ENCODE data around the gene CRELD1. TPM values are rescaled to one million over a fixed set of nuclear protein-coding genes. Genes with fewer than 3 reads are reported as not detected.

CRELD1 gene
- total and polyA plus RNA-seq, 2 donors (not counting 1 experiment from before 2014, with no cell fraction given), result 46.8 to 47.6 TPM

GRCh38 chr3:9976721-9977709, 43.4 kb downstream of the CRELD1 start:
- Histone ChIP-seq H3K4me1 (ENCODE audit: control insufficient read depth in 2 of 2, insufficient read depth in 2 of 2, low read length in 2 of 2) (no peaks in the 10 kb centered on the region), H2AFZ (ENCODE audit: insufficient read depth, low read depth, low read length, poor library complexity, severe bottlenecking) (no peak overlapping the region), H3K9ac (ENCODE audit: low read length) (no peak overlapping the region), H3K36me3 (replicated peaks in 1 of 2; ENCODE audit: control extremely low read depth in 1 of 2, control insufficient read depth in 1 of 2, extremely low read depth in 1 of 2, insufficient read depth in 2 of 2, low read length in 1 of 2) (peaks cover 11 to 52% of the 10 kb centered on the region in 2 experiments), H3K4me2 (replicated peaks; ENCODE audit: low read depth, low read length, poor library complexity, severe bottlenecking) (no peak overlapping the region), H4K20me1 (ENCODE audit: control insufficient read depth, insufficient read depth, low read length, poor library complexity, severe bottlenecking) (peaks cover 15% of the 10 kb centered on the region), H3K27me3 (replicated peaks in 1 of 4; ENCODE audit: control extremely low read depth in 1 of 4, control insufficient read depth in 3 of 4, insufficient read depth in 4 of 4, low read length in 3 of 4) (no peaks in the 10 kb centered on the region), H3K79me2 (ENCODE audit: control insufficient read depth, insufficient read depth, low read length) (peaks cover 20% of the 10 kb centered on the region), H3K4me3 (ENCODE audit: control extremely low read depth in 1 of 5, extremely low read depth in 1 of 5, insufficient read depth in 1 of 5, low read depth in 2 of 5, low read length in 4 of 5) (no peak overlapping the region), H3K27ac (ENCODE audit: low read length in 2 of 2) (no peak overlapping the region), H3K9me3 (ENCODE audit: control extremely low read depth in 1 of 3, control insufficient read depth in 2 of 3, insufficient read depth in 1 of 3, low read length in 2 of 3) (no peaks in the 10 kb centered on the region)
- intact Hi-C loops (cut with micrococcal nuclease), result no loop called here
- H3K27me3 Mint-ChIP-seq, result no peaks in the 10 kb centered on the region
- POLR2A ChIA-PET, result interaction anchor here (0.7 kb wide), 1 partner anchor 75 kb away, joined by 4 read pairs; no protein-coding TSS in a partner anchor
- H3K4me3 Mint-ChIP-seq, result no peak overlapping the region
- WGBS (ENCODE audit: insufficient coverage), result 90% methylated on average over 2 of the region's 7 CpGs
- CTCF ChIA-PET, result interaction anchor here (1.0 kb wide), 1 partner anchor 31 kb away, joined by 3 read pairs; no protein-coding TSS in a partner anchor
- no peak for DNase-seq
- no peaks in the 10 kb centered on the region for H3K9me3 Mint-ChIP-seq (ENCODE audit: insufficient read depth)
- TF ChIP-seq EZH2 (IDR thresholded peaks at IDR 0.05; ENCODE audit: borderline replicate concordance, insufficient read depth, low read depth, low read length, poor library complexity, severe bottlenecking), result no peak
- no peak for TF ChIP-seq CTCF (IDR thresholded peaks at IDR 0.05)
- H3K4me1 Mint-ChIP-seq, result peaks cover 5% of the 10 kb centered on the region
- no peak for ATAC-seq (ENCODE audit: low read depth)
- H3K27ac Mint-ChIP-seq, result no peak overlapping the region

All from B cell (primary cell).